GM13977 (cell line): ENCODE results near the gene TNRC6C.

ENCODE experiments used
- DNase-seq: peaks from one replicate; pipeline ENCODE4 v3.0.0; 2012; ENCODE audit warnings: low spot score
- in situ Hi-C: fragments of 300-500 bp; cut with MboI; formaldehyde crosslinking; loops from one replicate; pipeline ENCODE4 v1.12.0; 2022; ENCODE audit warnings: low sequenced_read_pairs, low pct_unique_long_range_greater_than_20kb, mixed read lengths, inconsistent platforms; ENCODE audit not compliant: unreplicated experiment
- TF ChIP-seq, protein P1 (sequence below): IDR thresholded peaks from 2 replicates; pipeline ENCODE4 v1.5.1; 2012; ENCODE audit warnings: mild to moderate bottlenecking, control low read depth; ENCODE audit not compliant: insufficient read depth; ENCODE audit errors: extremely low read depth, missing control alignments

TNRC6C gene

DNA sequence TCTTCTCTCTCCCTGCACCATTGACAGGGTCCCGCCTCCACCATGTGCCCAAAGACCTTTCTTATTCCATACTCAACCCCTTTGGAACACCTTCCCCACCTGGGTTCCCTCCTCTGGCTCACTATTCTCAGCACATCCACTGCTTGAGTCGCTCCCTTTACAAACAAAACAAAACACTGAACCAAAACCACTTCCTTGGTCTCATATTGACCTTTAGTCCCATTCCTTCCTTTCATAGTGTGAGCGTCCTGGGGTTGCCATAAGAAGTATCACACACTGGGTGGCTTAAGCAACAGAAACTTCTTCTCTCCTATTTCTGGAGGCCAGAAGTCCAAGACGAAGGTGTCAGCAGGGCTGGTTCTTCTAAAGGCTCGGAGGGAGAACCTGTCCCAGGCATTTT lies 6.1 kb upstream of the TNRC6C start:
- in situ Hi-C loops: no loop called here
- DNase-seq: no peak
- TF ChIP-seq, protein P1, sequence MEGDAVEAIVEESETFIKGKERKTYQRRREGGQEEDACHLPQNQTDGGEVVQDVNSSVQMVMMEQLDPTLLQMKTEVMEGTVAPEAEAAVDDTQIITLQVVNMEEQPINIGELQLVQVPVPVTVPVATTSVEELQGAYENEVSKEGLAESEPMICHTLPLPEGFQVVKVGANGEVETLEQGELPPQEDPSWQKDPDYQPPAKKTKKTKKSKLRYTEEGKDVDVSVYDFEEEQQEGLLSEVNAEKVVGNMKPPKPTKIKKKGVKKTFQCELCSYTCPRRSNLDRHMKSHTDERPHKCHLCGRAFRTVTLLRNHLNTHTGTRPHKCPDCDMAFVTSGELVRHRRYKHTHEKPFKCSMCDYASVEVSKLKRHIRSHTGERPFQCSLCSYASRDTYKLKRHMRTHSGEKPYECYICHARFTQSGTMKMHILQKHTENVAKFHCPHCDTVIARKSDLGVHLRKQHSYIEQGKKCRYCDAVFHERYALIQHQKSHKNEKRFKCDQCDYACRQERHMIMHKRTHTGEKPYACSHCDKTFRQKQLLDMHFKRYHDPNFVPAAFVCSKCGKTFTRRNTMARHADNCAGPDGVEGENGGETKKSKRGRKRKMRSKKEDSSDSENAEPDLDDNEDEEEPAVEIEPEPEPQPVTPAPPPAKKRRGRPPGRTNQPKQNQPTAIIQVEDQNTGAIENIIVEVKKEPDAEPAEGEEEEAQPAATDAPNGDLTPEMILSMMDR: no peak

DNA sequence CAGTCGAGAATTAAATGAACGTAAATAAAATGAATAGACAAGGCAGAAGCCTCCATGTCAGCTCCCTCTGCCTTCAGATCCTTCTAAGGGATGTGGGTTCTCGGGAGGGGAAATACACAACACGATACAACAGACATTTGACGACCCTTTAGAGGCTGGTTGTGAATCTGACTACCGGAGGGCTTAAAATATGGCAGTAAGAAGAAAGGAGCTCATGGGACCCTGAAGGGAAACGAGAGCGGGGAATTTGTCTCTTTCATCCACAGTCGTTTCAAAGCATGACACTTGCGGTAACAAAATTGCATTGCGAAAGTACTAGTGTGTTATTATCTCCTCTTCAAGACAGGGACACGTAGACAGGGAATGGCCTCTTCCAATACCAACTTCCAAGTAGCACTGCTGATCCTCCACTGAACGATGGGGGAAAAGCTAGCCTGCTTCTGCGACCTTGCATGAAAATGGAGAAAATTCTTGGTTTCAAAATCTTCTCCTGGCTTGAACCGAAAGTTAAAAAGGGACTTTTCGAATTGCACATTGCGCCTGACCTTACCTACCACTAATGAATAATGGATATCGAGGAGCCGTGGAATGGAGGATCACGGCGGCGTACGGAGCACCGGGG lies 1.2 kb upstream of the TNRC6C start:
- in situ Hi-C loops: no loop called here
- TF ChIP-seq, protein P1: no peak
- DNase-seq: no peak

DNA sequence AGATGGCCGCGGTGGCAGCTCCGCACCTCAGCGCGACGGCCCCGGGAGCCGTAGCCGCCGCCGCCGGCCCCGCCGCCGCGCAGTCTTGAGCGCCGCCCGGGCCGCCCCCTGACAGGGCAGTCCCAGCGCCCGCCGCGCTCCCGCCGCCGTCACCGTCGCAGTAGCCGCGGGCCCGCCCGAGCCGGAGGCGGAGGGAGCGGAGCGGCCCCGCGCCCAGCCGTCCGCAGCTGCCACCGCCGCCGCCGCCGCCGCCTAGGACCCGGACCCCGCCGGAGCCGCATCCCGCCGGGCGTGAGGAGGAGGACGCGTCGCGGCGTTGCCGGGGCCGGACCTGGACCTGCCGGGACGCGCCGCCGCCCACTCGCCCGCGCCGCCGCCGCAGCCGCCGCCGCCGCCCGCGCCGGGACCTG lies 218 bp downstream of the TNRC6C start:
- DNase-seq: no peak
- in situ Hi-C loops: no loop called here
- TF ChIP-seq, protein P1: no peak

DNA sequence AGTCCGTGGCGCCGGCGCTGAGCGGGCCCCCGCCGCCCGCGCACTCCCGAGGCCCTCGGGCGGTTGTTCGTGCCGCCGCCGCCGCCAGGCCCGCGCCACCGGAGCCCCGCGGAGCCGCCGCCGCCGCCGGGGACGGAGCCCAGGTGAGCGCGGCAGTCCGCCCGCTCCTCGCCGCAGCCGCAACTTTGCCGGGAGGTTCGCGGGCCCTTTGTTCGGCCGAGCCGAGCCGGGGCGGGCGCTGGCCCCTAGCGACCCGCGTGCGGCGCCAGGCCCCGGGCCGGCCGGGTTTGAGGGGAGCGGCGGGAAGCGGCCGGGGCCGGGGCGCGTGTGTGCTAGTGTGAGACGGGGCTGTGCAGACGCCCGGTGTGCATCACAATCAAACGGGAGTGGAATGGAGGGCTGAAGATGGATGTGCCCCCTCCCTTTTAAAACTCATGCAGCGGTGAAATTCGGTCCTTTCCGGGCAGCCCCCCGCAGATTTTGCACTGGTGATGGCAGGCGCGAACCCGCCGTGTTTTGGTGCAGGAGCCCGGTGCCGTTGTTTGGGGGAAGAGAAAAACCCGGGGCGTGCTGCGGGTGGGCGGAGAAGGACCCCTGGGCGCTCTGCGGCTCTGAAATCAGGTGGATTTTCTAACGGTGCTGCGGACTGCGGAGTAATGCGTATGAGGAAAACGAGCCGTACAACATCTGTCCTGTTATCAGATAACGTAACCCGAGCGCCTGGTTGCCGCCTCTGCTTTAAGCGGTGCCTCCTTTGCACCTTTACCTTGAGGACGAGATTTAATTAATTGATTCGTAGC lies 823 bp downstream of the TNRC6C start:
- peak; percentile 64 for DNase-seq
- in situ Hi-C loops: no loop called here
- TF ChIP-seq, protein P1: no peak

DNA sequence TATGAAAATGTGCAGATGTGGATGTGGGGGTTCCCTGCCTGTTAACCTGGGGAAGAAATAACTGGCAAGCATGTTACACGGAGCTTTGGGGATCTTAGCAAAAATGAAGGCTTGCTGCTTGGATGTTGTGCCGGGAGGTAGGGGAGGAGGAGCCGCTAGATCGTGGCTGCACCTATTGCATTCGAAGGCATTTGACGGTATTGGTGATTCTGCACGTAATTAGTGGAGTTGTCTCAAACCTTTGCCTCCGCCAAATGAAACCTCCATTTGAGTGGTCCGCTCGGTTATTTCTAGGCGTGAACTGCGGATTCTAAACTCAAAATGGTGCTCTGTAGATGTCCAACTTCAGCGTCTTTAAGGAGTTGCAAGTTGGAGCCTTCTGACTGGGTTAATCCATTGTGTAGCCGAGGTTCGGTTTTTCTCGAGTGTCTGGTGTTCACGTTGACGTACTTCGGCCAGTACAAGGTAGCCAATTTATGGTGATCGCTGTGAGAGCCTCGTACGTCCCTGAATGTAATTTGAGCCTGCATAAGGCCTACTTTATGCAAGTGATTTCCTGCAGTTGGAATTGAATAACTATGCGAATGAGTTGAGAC lies 1.5 kb downstream of the TNRC6C start:
- peak; percentile 28 for DNase-seq
- TF ChIP-seq, protein P1: no peak
- in situ Hi-C loops: no loop called here

DNA sequence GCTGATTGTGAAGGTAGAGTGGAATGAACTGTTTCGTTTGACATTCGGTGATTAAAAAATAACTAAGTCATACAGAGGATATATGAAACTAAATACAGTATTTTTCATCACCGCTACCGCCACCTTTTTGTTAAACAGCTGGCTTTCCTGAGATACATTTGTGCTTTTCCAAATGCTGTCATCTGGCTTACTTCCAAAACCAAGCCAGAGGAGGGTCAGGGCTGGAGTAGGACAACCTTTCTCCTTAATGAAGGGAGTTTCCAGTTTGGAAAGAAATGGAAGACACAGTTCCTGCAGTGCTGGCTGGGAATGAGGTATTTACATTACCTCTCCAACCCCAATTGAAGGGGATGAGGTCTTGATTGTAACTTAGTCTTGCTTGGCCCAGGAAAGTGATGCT lies 3.2 kb downstream of the TNRC6C start:
- DNase-seq: no peak
- TF ChIP-seq, protein P1: no peak
- in situ Hi-C loops: no loop called here
